CD4-positive, alpha-beta T cell treated with Interleukin-12 subunit alpha and Interleukin-12 subunit beta, for 1 hour (primary cell): Measurements from ENCODE around the gene PLXNC1.
"Not testable (repeated sequence)": the region's sequence is repeated elsewhere in the genome, so short reads cannot be mapped to it uniquely, and the experiment has no call there.

Experiments
- DNase-seq: peaks from one replicate; pipeline ENCODE4 v3.0.0-alpha.2; 2020

The PLXNC1 gene

DNA sequence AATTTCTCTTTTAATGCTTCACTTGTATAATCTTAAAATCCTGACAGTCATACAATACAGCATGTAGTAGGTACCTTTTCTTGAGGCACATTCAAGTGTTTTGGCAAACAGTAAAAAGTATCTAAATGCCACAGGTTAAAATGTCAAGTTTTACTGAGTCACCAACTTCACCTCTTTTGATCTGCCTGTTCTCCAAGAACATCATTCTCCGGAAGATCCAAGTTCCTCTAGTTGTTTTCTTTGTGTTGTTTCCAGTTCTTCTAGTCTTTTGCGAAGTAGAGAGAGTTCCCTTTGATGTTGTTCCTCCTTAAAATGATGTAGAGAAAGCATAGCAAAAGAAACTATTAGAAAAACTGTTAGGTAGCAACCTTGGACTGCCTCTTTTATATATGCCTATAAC, 160.2 kb downstream of the PLXNC1 start:
- no peak for DNase-seq

GRCh38 chr12:94309373-94309772, 161.0 kb downstream of the PLXNC1 start:
- no peak for DNase-seq

- no peak for DNase-seq
Observed at GRCh38 chr12:94312378-94312777, 164.0 kb downstream of the PLXNC1 start.

GRCh38 chr12:94316600-94316999, 168.2 kb downstream of the PLXNC1 start:
- not testable (repeated sequence) for DNase-seq

DNA sequence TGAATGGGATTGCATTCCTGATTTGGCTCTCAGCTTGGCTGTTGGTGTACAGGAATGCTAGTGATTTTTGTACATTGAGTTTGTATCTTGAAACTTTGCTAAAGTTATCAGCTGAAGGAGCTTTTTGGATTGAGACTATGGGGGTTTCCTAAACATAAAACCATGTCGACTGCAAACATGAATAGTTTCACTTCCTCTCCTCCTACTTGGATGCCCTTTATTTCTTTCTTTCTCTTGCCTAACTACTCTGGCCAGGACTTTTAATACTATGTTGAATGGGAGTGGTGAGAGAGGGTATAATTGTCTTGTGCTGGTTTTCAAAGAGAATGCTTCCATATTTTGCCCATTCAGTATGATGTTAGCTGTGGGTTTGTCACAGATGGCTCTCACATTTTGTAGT, 169.8 kb downstream of the PLXNC1 start:
- no peak for DNase-seq

DNA sequence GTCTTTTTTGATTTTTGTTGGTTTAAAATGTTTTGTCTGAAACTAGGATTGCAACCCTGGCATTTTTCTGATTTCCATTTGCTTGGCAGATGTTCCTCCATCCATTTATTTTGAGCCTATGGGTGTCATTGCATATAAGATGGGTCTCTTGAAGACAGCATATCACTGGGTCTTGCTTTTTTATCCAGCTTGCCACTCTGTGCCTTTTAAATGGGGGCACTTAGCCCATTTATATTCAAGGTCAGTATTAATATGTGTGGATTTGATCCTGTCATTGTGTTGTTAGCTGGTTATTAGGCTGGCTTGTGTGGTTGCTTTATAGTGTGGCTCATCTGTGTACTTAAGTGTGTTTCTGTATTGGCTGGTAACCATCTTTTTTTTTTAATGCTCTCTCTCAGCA, 171.7 kb downstream of the PLXNC1 start:
- DNase-seq, result no peak

- no peak for DNase-seq
Observed at GRCh38 chr12:94322346-94322745, 174.0 kb downstream of the PLXNC1 start.

DNA sequence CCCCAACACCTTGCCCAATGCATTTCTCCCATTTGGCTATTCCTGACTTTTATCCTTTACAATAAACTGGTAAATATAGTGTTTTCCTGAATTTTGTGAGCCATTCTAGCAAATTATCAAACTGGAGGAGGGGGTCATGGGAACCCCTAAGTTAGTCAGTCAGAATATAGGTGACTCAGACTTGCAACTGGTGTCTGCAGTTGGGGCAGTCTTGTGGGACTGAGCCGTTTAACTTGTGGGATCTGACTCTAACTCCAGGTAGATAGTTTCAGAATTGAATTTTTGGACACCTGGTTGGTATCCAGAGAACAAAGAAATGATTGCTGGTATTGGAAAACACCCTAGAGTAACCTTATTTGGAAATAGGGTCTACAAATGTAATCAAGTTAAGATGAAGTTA, 177.9 kb downstream of the PLXNC1 start:
- DNase-seq, result no peak

DNA sequence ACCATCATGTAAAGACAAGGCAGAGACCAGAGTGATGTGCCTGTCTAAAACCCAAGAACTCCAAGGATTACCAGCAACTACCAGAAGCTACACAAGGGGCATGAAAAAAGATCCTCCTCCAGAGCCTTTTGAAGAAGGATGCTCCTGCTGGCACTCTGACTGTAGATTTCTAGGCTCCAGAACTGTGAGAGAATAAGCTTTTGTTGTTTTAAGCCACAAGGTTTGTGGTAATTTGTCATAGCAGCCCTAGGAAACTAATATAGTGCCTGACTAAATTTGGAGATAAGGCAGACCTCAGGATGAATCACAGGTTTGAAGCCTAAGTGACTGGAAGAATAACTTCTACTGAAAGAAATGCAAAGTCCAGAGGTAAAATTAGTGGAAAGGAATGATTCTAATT, 178.3 kb downstream of the PLXNC1 start:
- DNase-seq, result no peak

GRCh38 chr12:94327809-94328208, 179.4 kb downstream of the PLXNC1 start:
- DNase-seq, result no peak

DNA sequence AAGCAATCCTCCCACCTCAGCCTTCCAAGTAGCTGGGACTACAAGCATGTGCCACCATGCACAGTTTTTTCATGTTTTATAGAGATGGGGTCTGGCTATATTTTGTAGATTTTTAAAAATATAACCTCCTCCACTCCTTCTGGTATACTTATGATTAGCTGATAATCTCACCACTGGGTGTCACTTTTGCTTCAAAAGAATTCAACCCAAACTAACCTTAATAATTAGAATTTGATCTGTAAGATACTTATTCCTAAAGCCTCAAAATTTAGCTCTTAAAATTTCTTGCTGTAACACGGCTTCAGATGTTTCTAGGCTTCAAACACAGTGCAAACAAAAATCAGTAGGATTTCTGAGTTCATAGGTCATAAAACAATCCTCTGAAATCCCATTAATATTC, 181.0 kb downstream of the PLXNC1 start:
- no peak for DNase-seq

- no peak for DNase-seq
Observed at GRCh38 chr12:94333396-94333795, 185.0 kb downstream of the PLXNC1 start.

DNA sequence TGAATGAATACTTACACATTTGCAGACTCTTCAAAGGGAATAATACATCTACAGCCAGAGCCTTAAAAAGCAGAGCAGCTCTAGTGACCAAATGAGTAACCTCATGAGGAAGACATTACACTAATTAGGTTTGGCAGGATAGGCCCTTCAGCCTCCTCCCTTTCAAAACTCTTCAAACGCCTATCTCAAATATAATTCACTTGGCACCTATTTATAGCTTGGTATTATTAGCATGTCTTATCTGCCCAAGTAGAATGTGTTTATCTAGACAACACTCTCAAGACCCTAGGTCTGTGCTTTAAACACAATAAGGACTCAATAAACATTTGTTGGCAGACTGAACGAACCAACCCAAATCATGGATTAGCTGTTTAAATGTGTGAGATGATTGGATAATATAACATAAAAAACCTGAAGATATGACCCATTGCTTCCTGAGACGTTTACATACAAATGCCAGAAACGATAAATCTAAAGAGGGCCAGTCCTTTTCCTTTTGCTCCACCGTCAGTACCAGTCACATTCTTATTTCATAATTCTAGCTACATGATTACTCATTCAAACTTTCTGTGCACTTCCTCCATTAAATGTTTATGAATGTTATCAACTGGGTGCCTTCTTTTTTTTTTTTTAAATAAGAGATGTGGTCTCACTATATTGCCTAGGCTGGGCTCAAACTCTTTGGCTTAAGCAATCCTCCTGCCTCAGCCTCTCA, 188.0 kb downstream of the PLXNC1 start:
- DNase-seq, result no peak

- no peak for DNase-seq
Observed at GRCh38 chr12:94338006-94338794, 189.8 kb downstream of the PLXNC1 start.

DNA sequence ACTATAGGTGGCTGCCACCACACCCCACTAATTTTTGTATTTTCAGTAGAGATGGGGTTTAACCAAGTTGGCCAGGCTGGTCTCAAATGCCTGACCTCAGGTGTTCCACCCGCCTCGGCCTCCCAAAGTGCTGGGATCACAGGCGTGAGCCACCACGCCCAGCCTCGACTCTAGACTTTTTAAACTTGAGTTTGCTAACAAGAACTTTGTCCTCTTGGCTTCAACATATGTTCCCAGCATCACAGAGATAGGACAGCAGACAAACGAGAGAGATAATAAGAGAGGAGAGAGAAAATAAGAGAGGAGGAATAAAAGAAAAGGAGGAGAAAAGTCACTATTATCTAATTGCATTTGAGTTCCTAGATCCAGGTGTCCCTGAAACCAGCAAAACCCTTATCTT, 192.2 kb downstream of the PLXNC1 start:
- no peak for DNase-seq

- no peak for DNase-seq
Observed at GRCh38 chr12:94353130-94353529, 204.8 kb downstream of the PLXNC1 start.
